Activated gamma-delta T cell (primary cell): ENCODE results near the gene KATNBL1.

Experiments
- DNase-seq: peaks from one replicate; lab custom pipeline; 2025; lab: John Stamatoyannopoulos, UW

The KATNBL1 gene

DNA sequence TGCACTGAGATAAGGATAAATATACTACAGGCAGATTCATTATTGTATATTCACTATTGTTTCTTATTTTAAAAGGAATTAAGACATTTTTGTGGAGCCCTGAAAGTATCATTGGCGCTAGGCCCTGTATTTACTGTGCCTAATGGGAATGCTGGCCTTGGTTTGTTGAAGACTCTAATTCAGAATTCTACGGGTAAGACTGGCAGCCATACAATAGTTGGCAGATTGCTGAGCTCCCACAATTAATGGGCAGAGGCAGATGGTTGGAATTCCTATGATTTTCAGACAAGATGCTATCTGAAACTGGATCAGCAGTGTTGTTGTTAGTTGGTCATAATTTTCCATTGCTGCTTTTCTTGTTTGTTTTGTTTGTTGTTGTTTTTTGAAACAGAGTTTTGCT lies 93.3 kb downstream of the KATNBL1 start:
- no peak for DNase-seq

GRCh38 chr15:34114739-34115138 lies 95.2 kb downstream of the KATNBL1 start:
- no peak for DNase-seq

DNA sequence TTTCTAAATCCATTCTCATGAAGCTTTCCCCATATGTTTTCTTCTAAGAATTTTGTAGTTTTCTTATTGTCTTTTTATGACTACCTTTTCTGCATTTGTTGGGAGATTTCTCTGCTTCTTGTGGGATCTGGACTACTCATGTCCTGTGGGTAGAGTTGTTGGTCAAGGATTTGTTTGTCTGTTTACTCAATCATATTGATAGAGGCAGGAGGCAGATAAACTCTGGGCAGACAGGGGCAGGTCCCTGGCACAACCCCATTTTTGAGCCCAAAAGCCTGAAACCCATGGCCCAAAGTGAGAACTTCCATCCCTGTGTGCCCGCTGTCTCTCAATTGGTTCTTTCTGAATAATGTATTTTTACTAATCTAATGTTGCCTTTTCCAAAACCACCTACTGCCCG lies 95.7 kb downstream of the KATNBL1 start:
- no peak for DNase-seq

- DNase-seq = no peak
These were observed 98.4 kb downstream of the KATNBL1 start for GRCh38 chr15:34111488-34111887.

GRCh38 chr15:34109797-34110663 lies 99.9 kb downstream of the KATNBL1 start:
- no peak for DNase-seq

- DNase-seq = no peak
These were observed 102.6 kb downstream of the KATNBL1 start for GRCh38 chr15:34107315-34107714.

- DNase-seq = no peak
These were observed 103.5 kb downstream of the KATNBL1 start for GRCh38 chr15:34106423-34106822.

- DNase-seq = no peak
These were observed 107.5 kb downstream of the KATNBL1 start for GRCh38 chr15:34102175-34102925.

DNA sequence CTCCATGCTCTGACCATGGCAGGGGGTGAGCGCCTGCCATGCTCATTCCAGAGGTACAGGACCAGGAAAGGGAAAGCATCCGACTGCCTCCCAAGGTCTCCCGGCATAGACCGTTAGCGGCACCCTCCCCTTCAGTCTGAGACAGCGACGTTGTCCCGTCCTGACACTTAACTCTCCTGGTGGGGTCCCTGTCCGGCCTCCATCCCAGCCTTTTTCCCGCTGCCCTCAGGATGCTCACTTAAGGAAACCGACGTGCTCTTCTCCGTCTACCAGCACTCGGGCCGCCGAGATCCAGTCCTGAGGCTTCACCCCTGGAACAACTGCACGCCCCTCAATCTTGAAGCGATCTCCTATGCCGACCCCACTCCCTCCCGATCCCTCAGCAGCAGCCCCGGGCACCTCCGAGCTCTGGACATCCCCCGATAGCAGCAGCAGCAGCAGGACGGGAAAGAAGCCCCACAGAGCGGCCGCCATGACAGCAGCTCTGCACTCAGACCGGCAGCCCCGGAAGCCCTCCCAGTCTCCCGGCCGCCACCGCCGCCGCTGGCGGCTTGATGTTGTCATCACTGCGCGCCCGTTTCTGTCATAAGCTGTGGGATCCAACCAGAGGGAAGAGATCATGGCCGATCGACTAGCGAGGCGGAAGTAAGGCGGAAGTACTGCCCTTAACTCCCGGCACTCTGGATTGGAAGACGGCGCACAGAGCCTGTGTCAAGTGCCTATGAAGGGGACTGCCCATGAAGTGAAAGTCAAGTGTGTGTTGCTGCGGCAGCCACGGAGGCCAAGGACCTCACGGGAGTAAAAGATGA lies 108.3 kb downstream of the KATNBL1 start, which contains the start of the genes EMC7 and PGBD4:
Gene EMC7 (minus strand): TSS at position 497 of the 809 bp plus-strand sequence. CDS start 23 bp downstream, at position 474.
Gene PGBD4 (plus strand): TSS at position 718 of the 809 bp plus-strand sequence. CDS start 449 bp downstream, outside the sequence.
- DNase-seq = peak; percentile 92

DNA sequence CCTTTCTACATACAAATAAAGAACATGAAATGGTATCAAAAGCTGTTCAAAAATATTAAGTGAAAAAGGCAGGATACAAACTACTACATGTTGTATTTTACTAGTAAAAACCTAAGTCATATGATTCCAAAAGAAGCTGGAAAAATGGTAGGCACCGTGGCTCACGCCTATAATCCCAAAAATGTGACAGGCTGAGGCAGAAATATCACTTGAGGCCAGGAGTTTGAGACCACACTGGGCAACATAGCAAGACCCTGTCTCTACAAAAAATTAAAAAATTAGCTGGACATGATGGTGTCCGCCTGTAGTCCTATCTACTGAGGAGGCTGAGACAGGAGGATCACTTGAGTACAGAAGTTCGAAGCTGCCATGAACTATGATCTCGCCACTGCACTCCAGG lies 110.0 kb downstream of the KATNBL1 start:
- no peak for DNase-seq
